Panc1 (cell line): Measurements from ENCODE around the gene COL4A1.

Experiments
- CTCF ChIP-seq: fragments of 450-650 bp; IDR thresholded peaks from 2 replicates; pipeline ENCODE4 v1.5.1; 2017; ENCODE audit warnings: mild to moderate bottlenecking
- POLR2AphosphoS5 ChIP-seq: IDR thresholded peaks from 2 replicates; pipeline ENCODE4 v1.6.1; 2012; ENCODE audit warnings: mild to moderate bottlenecking, low read depth, low read length, moderate library complexity
- REST ChIP-seq, 2 experiments: IDR thresholded peaks; 2 replicates each; pipeline ENCODE4 v1.6.1; 2011 to 2012; ENCODE audit warnings: low read depth in 2 of 2, control low read depth in 1 of 2, low read length in 1 of 2, mild to moderate bottlenecking in 1 of 2, moderate library complexity in 1 of 2; ENCODE audit not compliant: insufficient read depth in 1 of 2
- SIN3A ChIP-seq: IDR thresholded peaks from 2 replicates; pipeline ENCODE4 v1.6.1; 2012; ENCODE audit warnings: low read depth, mild to moderate bottlenecking, low read length, moderate library complexity, borderline replicate concordance; ENCODE audit not compliant: insufficient read depth
- TCF7L2 ChIP-seq: IDR thresholded peaks from 2 replicates; pipeline ENCODE4 v1.6.1; 2011; ENCODE audit warnings: mild to moderate bottlenecking, low read depth, low read length, inconsistent platforms

GRCh38 chr13:110286833-110287819 lies 19.8 kb downstream of the COL4A1 start:
- TF ChIP-seq CTCF = no peak
- TF ChIP-seq SIN3A = no peak
- TF ChIP-seq TCF7L2 = no peak
- no peak for TF ChIP-seq REST (IDR thresholded peaks at IDR 0.05; ENCODE audit: insufficient read depth in 1 of 2, low read depth in 2 of 2, low read length in 1 of 2)
- no peak for TF ChIP-seq POLR2AphosphoS5
